Measurements from ENCODE around the gene PPP1R12B.

PPP1R12B gene

DNA sequence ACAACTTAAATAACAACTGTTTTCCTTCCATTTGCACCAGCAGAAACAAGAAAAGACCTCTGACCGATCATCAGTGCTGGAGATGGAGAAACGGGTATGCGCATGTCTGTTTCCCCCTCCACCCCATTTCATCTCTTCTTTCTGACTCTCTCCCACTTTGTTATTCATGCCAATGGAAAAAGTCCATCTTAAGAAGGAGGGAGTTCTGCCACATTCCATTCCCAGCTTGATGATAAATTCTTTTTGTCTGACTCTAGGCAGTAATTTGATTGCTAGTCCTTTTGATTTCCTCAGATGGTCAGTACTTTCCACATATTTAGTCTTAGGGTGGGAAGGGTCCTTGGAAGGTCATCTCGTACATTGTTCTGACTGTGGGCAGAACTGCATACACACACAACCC, 219.2 kb downstream of the PPP1R12B start:
- no peak overlapping the region for H3K4me3 ChIP-seq (ENCODE audit: low read length)
- no peak for TF ChIP-seq CTCF (conservative IDR thresholded peaks at IDR 0.05; ENCODE audit: low read length)
- peak; percentile 82 for DNase-seq (ENCODE audit: low read depth)

- DNase-seq (ENCODE audit: low read depth) = peak; percentile 56
- no peak overlapping the region for H3K4me3 ChIP-seq (ENCODE audit: low read length)
- TF ChIP-seq CTCF (conservative IDR thresholded peaks at IDR 0.05; ENCODE audit: low read length) = no peak
These were observed 219.9 kb downstream of the PPP1R12B start for GRCh38 chr1:202568410-202568809.

DNA sequence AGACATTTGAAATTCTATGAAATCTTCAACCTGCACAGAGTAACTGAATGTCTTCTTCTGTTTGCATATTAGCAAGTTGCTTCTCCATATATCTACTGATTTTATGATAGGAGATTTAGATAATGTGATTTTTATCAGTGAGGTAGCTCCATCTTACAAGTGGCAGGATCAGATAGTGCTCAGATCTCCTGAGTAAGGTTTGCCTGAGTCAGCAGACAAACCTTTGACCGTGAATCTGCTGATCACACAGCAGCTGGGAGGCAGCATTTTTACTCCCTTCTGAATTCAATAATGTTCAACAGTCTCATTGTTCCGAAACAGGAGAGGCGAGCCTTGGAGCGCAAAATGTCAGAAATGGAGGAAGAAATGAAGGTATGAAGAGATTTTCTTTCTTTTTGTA, 220.3 kb downstream of the PPP1R12B start:
- no peak for DNase-seq (ENCODE audit: low read depth)
- TF ChIP-seq CTCF (conservative IDR thresholded peaks at IDR 0.05; ENCODE audit: low read length) = no peak
- H3K4me3 ChIP-seq (ENCODE audit: low read length) = no peak overlapping the region

DNA sequence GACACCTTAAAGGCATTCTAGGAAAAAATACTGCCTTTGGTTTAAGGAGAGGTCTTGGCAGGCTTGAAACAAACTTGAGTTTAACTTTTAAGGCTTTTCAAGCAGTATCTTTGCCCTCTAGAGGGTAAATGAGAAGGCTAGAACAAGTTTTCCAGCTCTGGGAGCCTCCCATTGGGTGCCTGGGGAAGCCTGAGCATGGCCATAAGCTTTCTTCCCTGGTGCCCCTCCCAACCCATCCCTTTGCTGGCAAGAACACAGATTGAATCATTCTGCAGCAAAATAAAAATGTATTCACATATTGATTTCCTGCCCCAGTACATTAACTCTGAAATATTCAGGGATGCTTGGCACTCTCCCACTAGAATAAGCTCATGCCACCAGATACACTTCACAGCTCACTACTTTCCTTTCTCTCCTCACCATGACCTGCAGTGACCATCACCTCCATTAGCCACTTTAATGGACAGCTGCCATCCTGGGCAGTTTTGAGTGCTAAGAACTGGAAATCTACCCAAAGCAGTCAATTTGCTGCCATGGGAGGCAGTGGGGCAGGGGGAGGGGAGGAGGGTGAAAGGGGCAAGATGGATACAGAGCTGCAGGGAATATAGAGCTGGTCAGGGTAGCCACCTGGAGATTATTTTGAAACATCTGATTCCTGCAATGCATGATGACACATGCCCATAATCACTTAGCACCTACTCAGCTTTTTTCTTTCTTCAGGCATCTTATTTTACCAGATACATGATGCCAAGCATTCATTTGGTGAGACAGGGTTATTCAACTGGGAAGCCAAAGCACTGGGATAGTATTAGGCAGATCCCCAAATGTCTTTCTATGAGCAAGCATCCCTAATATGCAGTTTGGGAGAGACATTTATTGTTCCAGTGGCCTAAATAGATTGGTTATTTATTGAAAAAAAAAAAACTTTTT, 221.2 kb downstream of the PPP1R12B start:
- H3K4me3 ChIP-seq (ENCODE audit: low read length) = no peak overlapping the region
- no peak for TF ChIP-seq CTCF (conservative IDR thresholded peaks at IDR 0.05; ENCODE audit: low read length)
- DNase-seq (ENCODE audit: low read depth) = no peak

DNA sequence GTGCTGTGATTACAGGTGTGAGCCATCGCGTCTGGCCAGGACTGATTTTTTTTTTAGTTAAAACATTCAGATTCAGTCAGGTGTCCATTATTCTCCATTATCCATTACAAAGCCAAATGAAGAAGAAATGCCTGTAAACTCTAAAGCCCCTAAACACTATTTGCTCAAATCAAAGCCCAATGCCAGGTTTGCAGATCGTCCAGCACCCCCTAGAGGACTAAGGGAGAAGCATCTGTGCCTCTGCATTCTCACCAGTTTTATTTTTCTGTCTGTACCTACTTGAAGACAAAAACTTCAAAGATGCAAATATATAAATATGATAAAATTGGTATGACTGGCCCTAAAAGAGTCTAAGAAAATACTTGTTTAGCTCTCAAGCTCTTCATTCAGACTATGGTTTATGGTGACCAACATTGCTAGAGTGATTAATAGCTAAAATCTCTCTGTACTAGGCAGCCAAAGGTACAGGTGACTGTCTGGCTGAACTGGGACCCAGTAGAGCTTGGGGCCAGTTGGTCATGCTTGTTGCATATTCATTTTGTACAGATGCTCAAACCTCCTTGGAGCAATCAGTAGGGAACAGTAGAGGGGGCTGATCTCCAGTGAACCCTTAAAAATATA, 223.3 kb downstream of the PPP1R12B start:
- peak; percentile 83 for TF ChIP-seq CTCF (conservative IDR thresholded peaks at IDR 0.05; ENCODE audit: low read length)
- H3K4me3 ChIP-seq (ENCODE audit: low read length) = no peak overlapping the region
- DNase-seq (ENCODE audit: low read depth) = peak; percentile 41

DNA sequence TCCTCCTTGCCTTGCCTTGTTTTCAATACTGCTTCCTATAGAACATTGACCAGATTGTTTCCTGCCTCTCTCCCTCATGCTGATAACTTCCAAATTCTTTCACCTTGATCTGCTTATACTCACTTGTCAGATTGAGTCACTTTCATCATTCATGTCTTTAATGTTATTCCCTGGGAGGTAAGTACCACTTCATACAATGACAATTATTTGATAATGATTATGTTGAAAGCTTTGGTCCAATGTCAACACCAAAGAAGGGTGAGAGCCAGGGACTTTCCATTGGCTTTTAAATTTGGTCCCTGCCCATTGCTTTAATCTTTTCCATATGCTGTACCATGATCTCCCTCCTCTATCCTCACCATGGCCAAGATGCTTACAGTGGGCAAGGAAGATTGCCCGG, 224.4 kb downstream of the PPP1R12B start:
- no peak overlapping the region for H3K4me3 ChIP-seq (ENCODE audit: low read length)
- no peak for TF ChIP-seq CTCF (conservative IDR thresholded peaks at IDR 0.05; ENCODE audit: low read length)
- no peak for DNase-seq (ENCODE audit: low read depth)

All from AG10803 (cell line).